ENCODE data around the gene DAGLA.

Gene DAGLA

GRCh38 chr11:61762223-61762615 is 82.0 kb downstream of the DAGLA start:
- H2BK120ac ChIP-seq (ENCODE audit: insufficient read depth, low read length, poor library complexity): no peak overlapping the region
- H3K9ac ChIP-seq (ENCODE audit: low read length): no peak overlapping the region
- H3K4me3 ChIP-seq (ENCODE audit: low read depth, low read length): no peak overlapping the region
- H4K91ac ChIP-seq (ENCODE audit: low read depth, low read length): no peak overlapping the region
- no peak overlapping the region for H3K23ac ChIP-seq (ENCODE audit: low read length)
- no peak for DNase-seq
- no peak overlapping the region for H2BK5ac ChIP-seq (ENCODE audit: low read depth, low read length, poor library complexity)
- H3K9me3 ChIP-seq (ENCODE audit: insufficient read depth, low read depth, low read length): peaks cover 7% of the 10 kb centered on the region
- no peak overlapping the region for H3K14ac ChIP-seq (ENCODE audit: low read length)
- H3K18ac ChIP-seq (ENCODE audit: low read length): no peak overlapping the region
- no peak overlapping the region for H4K12ac ChIP-seq (ENCODE audit: low read depth, low read length)
- H2AK5ac ChIP-seq (ENCODE audit: low read length): no peak overlapping the region
- H3K27me3 ChIP-seq (ENCODE audit: insufficient read depth, low read length): no peaks in the 10 kb centered on the region
- H3K27ac ChIP-seq (ENCODE audit: low read depth, low read length): no peak overlapping the region
- H2AFZ ChIP-seq (ENCODE audit: insufficient read depth, low read length, poor library complexity): no peak overlapping the region
- H3K4ac ChIP-seq (ENCODE audit: low read depth, low read length): no peak overlapping the region
- H4K8ac ChIP-seq (ENCODE audit: low read depth, low read length): no peak overlapping the region
- no CpG with 5 or more reads among the region's 10 CpGs for WGBS (ENCODE audit: extremely low coverage, insufficient coverage, insufficient read length)
- H3K4me2 ChIP-seq (ENCODE audit: low read length): no peak overlapping the region
- no peaks in the 10 kb centered on the region for H3K79me1 ChIP-seq (ENCODE audit: low read length)
- H3K79me2 ChIP-seq (ENCODE audit: control insufficient read depth, insufficient read depth, low read length, poor library complexity): no peaks in the 10 kb centered on the region
- no peaks in the 10 kb centered on the region for H3K36me3 ChIP-seq (ENCODE audit: control insufficient read depth in 1 of 2, insufficient read depth in 2 of 2, low read length in 2 of 2)
- no peaks in the 10 kb centered on the region for H3K4me1 ChIP-seq (ENCODE audit: control insufficient read depth in 1 of 2, insufficient read depth in 2 of 2, low read length in 2 of 2)
- H2BK12ac ChIP-seq (ENCODE audit: low read length): no peak overlapping the region

- Histone ChIP-seq H4K91ac (ENCODE audit: low read depth, low read length) (no peak overlapping the region), H2BK12ac (ENCODE audit: low read length) (no peak overlapping the region), H3K27me3 (ENCODE audit: insufficient read depth, low read length) (no peaks in the 10 kb centered on the region), H4K12ac (ENCODE audit: low read depth, low read length) (no peak overlapping the region), H3K4ac (ENCODE audit: low read depth, low read length) (no peak overlapping the region), H3K36me3 (ENCODE audit: control insufficient read depth in 1 of 2, insufficient read depth in 2 of 2, low read length in 2 of 2) (no peaks in the 10 kb centered on the region), H3K4me2 (ENCODE audit: low read length) (no peak overlapping the region), H3K14ac (ENCODE audit: low read length) (no peak overlapping the region), H3K27ac (ENCODE audit: low read depth, low read length) (no peak overlapping the region), H3K4me3 (ENCODE audit: low read depth, low read length) (no peak overlapping the region), H3K9me3 (ENCODE audit: insufficient read depth, low read depth, low read length) (peaks cover 7% of the 10 kb centered on the region), H4K8ac (ENCODE audit: low read depth, low read length) (no peak overlapping the region), H3K4me1 (ENCODE audit: control insufficient read depth in 1 of 2, insufficient read depth in 2 of 2, low read length in 2 of 2) (no peaks in the 10 kb centered on the region), H3K9ac (ENCODE audit: low read length) (no peak overlapping the region), H3K79me2 (ENCODE audit: control insufficient read depth, insufficient read depth, low read length, poor library complexity) (no peaks in the 10 kb centered on the region), H3K79me1 (ENCODE audit: low read length) (no peaks in the 10 kb centered on the region), H3K18ac (ENCODE audit: low read length) (no peak overlapping the region), H2BK5ac (ENCODE audit: low read depth, low read length, poor library complexity) (no peak overlapping the region), H2BK120ac (ENCODE audit: insufficient read depth, low read length, poor library complexity) (no peak overlapping the region), H3K23ac (ENCODE audit: low read length) (no peak overlapping the region), H2AFZ (ENCODE audit: insufficient read depth, low read length, poor library complexity) (no peak overlapping the region), H2AK5ac (ENCODE audit: low read length) (no peak overlapping the region)
- no CpG with 5 or more reads among the region's 15 CpGs for WGBS (ENCODE audit: extremely low coverage, insufficient coverage, insufficient read length)
- no peak for DNase-seq
Measured at GRCh38 chr11:61762798-61763197, 82.6 kb downstream of the DAGLA start.

GRCh38 chr11:61763930-61764605 is 83.9 kb downstream of the DAGLA start:
- Histone ChIP-seq H3K36me3 (ENCODE audit: control insufficient read depth in 1 of 2, insufficient read depth in 2 of 2, low read length in 2 of 2) (no peaks in the 10 kb centered on the region), H3K4me3 (ENCODE audit: low read depth, low read length) (no peak overlapping the region), H3K14ac (ENCODE audit: low read length) (no peak overlapping the region), H3K27me3 (ENCODE audit: insufficient read depth, low read length) (no peaks in the 10 kb centered on the region), H4K12ac (ENCODE audit: low read depth, low read length) (no peak overlapping the region), H2BK12ac (ENCODE audit: low read length) (no peak overlapping the region), H3K4ac (ENCODE audit: low read depth, low read length) (no peak overlapping the region), H3K9ac (ENCODE audit: low read length) (no peak overlapping the region), H3K18ac (ENCODE audit: low read length) (no peak overlapping the region), H2BK120ac (ENCODE audit: insufficient read depth, low read length, poor library complexity) (no peak overlapping the region), H3K9me3 (ENCODE audit: insufficient read depth, low read depth, low read length) (peaks cover 6% of the 10 kb centered on the region), H3K4me1 (ENCODE audit: control insufficient read depth in 1 of 2, insufficient read depth in 2 of 2, low read length in 2 of 2) (peaks cover under 1 to 4% of the 10 kb centered on the region in 2 experiments), H3K79me2 (ENCODE audit: control insufficient read depth, insufficient read depth, low read length, poor library complexity) (no peaks in the 10 kb centered on the region), H2AFZ (ENCODE audit: insufficient read depth, low read length, poor library complexity) (no peak overlapping the region), H3K27ac (ENCODE audit: low read depth, low read length) (no peak overlapping the region), H4K91ac (ENCODE audit: low read depth, low read length) (no peak overlapping the region), H2BK5ac (ENCODE audit: low read depth, low read length, poor library complexity) (no peak overlapping the region), H2AK5ac (ENCODE audit: low read length) (no peak overlapping the region), H3K79me1 (ENCODE audit: low read length) (no peaks in the 10 kb centered on the region), H4K8ac (ENCODE audit: low read depth, low read length) (no peak overlapping the region), H3K23ac (ENCODE audit: low read length) (no peak overlapping the region), H3K4me2 (ENCODE audit: low read length) (no peak overlapping the region)
- WGBS (ENCODE audit: extremely low coverage, insufficient coverage, insufficient read length): no CpG with 5 or more reads among the region's 23 CpGs
- no peak for DNase-seq

- WGBS (ENCODE audit: extremely low coverage, insufficient coverage, insufficient read length): no CpG with 5 or more reads among the region's 22 CpGs
- no peak overlapping the region for H4K12ac ChIP-seq (ENCODE audit: low read depth, low read length)
- no peak overlapping the region for H2BK120ac ChIP-seq (ENCODE audit: insufficient read depth, low read length, poor library complexity)
- H2AK5ac ChIP-seq (ENCODE audit: low read length): no peak overlapping the region
- no peak overlapping the region for H4K8ac ChIP-seq (ENCODE audit: low read depth, low read length)
- H3K4ac ChIP-seq (ENCODE audit: low read depth, low read length): no peak overlapping the region
- no peak for DNase-seq
- no peak overlapping the region for H4K91ac ChIP-seq (ENCODE audit: low read depth, low read length)
- H3K23ac ChIP-seq (ENCODE audit: low read length): no peak overlapping the region
- no peak overlapping the region for H2BK12ac ChIP-seq (ENCODE audit: low read length)
- peaks cover 7 to 10% of the 10 kb centered on the region in 2 experiments for H3K4me1 ChIP-seq (ENCODE audit: control insufficient read depth in 1 of 2, insufficient read depth in 2 of 2, low read length in 2 of 2)
- H3K27ac ChIP-seq (ENCODE audit: low read depth, low read length): no peak overlapping the region
- no peak overlapping the region for H3K14ac ChIP-seq (ENCODE audit: low read length)
- H2AFZ ChIP-seq (ENCODE audit: insufficient read depth, low read length, poor library complexity): no peak overlapping the region
- H3K79me1 ChIP-seq (ENCODE audit: low read length): no peaks in the 10 kb centered on the region
- H3K27me3 ChIP-seq (ENCODE audit: insufficient read depth, low read length): no peaks in the 10 kb centered on the region
- H3K4me2 ChIP-seq (ENCODE audit: low read length): no peak overlapping the region
- no peaks in the 10 kb centered on the region for H3K79me2 ChIP-seq (ENCODE audit: control insufficient read depth, insufficient read depth, low read length, poor library complexity)
- H3K9ac ChIP-seq (ENCODE audit: low read length): no peak overlapping the region
- no peak overlapping the region for H3K4me3 ChIP-seq (ENCODE audit: low read depth, low read length)
- no peak overlapping the region for H2BK5ac ChIP-seq (ENCODE audit: low read depth, low read length, poor library complexity)
- H3K18ac ChIP-seq (ENCODE audit: low read length): no peak overlapping the region
- peaks cover 6% of the 10 kb centered on the region for H3K9me3 ChIP-seq (ENCODE audit: insufficient read depth, low read depth, low read length)
- no peaks in the 10 kb centered on the region for H3K36me3 ChIP-seq (ENCODE audit: control insufficient read depth in 1 of 2, insufficient read depth in 2 of 2, low read length in 2 of 2)
Measured at GRCh38 chr11:61764606-61765260, 84.5 kb downstream of the DAGLA start.

All from trophoblast cell (in vitro differentiated cells and primary cell).